Peyer's patch (tissue), 4 donors: Measurements from ENCODE around the gene SRPRB.

Experiments
- CTCF ChIP-seq, 6 experiments: fragments of 450-650 bp in 4 of 6; fragments of 200-600 bp in 2 of 6; sonication (generic) in 1 of 6; IDR thresholded peaks; one replicate each; pipeline ENCODE4 v1.5.1; 2017 to 2019; ENCODE audit warnings: antibody characterized with exemption in 6 of 6, mild to moderate bottlenecking in 3 of 6, moderate library complexity in 1 of 6
- POLR2A ChIP-seq, 2 donors: fragments of 450-650 bp; IDR thresholded peaks; one replicate each; pipeline ENCODE4 v1.5.1; 2017; ENCODE audit warnings: antibody characterized with exemption in 2 of 2, mild to moderate bottlenecking in 2 of 2, moderate library complexity in 2 of 2

- TF ChIP-seq POLR2A (IDR thresholded peaks at IDR 0.05) = no peak
- no peak for TF ChIP-seq CTCF (IDR thresholded peaks at IDR 0.05)
Observed at GRCh38 chr3:133838916-133839800, 33.5 kb downstream of the SRPRB start.
